ENCODE measurements around the gene KCNJ9.
"Not testable (repeated sequence)": the region's sequence is repeated elsewhere in the genome, so short reads cannot be mapped to it uniquely, and the experiment has no call there.

KCNJ9 gene

DNA sequence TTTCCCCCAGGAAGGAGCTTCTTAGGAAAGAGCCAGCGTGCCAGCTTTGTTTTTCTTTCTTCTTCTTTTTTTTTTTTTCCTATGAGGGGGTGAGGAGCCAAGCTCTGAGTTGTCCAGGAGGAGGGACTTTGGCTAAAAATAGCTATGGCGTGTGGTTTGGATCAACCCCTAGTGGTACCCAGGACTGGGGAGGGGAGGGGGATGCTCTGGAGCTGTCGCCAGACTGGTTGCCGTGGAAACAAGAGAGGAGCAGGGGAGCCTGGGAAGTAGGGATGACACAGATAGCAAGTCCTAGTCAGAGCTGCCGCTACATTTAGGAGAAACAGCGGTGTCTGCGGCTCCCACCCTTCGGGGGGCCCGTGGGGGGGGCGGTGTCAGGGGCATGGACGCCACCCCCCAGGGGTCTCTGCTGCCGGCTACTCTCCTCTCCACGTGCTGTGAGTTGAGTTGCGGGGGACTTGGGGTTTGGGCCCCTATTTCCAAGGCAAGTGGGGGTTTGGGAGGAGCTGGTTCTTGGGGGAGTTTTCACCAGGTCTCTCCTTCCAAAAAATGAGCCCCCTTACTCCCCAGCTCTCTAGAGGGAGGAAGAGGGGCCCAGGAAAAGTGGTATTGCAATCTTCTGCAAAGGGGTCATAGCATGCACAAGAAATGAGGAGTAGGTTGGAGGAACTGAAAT is at the start of gene KCNJ9:
KCNJ9 (plus strand) TSS at position 278 of the 676 bp plus-strand sequence. CDS start 2,493 bp downstream, outside the sequence.
- DNase-seq = no peak

DNA sequence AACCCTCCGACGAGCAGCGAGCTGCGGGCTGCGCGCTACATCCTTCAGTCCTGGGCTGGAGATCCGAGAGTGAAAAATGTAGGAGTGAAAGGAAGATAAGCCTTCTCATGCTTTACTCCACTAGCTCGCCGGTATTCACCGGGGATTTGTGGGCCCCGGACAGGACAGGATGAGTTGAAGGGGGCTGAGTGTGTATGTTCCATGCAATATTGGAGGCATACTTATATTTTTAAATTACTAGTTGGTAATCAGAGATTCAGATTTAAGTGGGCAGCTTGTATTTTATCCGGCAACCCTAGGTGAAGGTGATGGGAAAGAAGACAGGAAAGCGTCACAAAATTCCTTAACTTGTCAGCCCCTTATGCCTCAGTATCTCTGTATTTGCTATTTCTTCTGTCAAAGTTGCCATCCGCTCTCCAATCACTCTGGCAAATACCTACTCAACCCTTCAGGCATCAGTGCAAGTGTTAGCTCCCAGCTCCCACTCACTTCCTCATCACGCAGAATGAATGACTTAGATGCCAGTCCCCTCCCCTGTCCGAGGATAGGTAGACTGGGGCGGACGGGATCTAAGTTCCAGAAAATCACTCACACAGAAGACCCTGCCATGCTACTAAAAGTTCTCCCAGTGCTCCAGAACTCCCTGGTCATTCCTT is 49.0 kb upstream of the KCNJ9 start:
- DNase-seq = no peak

DNA sequence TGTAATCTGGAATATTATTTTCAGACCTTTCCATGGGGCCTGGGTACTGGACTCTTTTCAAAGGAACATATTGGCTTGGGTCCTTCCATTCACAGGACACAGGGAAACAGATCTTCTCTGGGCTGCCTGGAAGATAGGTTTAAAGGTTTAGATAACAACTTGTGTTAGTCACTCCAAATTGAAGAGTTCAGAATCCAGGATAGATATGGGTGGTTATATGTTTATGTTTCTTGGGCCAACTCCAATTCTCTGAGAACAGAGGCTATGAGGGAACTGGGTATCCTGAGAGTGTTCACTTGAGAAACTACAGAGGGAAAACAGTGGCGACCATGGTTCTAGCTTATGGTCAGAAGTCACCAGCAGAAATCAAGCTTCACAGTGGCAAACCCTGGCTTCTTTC is 40.9 kb upstream of the KCNJ9 start:
- no peak for DNase-seq

DNA sequence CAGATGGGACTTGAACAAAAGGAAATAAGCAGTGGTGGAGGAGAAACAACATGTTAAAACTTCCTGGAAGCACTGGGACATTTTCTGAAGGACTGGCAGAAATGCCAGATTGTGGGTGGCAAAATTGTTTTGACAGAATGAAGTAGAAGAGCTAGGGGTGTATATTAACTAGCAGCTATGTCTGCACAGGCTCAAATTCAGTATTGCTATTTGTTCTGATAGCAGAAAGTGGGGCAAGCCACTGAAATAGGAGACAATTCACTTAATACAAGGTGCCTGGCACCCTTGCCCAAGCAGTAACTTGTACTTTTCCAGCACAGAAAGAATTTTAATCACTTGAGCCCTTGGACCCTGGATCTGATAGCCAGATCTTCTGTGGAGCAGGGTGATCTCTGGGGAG is 37.8 kb upstream of the KCNJ9 start:
- no peak for DNase-seq

DNA sequence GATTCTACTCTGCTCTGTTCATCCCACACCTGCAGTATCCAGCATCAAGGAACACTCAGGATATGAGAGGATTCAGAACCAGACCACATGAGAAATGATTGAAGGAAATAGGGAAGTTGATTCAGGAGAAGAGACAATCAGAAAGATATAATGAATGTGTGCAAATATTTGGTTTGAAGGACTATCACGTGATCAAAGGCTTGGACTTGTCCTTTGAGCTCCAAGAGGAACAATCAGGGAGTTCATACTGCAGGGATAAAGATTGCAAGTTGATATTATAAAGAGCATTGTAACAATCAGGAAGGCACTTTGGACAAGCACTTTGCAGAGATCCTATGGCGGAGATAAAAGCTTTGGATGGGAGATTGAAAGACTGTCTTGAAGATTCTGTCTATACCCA is 35.7 kb upstream of the KCNJ9 start:
- no peak for DNase-seq

DNA sequence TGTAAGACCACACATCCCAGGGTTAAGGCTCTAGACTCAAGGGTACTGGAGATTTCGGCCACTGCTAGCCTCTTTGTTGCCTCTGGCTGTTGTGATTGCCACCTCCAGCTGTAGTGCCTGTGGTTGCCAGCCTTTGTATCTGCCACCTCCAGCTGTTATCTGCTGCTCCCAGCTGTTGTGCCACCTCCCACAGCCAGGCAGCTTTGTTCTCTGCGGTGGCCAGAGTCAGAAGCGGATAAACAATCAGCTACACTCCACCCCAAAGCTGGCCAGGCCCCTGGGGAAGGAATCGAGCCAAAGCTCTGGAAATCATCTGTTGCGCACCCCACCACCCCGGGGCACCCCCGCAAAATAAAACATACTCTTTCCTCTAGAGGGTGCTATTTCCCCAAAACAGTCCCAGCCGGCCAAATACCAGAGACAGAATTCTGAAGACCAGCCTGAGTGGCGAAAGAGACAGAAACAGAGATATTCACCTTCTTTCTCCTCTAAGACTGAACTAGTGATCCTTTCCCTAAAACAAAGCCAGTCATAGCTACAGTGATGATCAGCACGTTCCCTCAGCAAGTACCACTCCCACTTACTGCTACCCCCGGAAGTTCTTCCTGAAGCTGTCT is 34.7 kb upstream of the KCNJ9 start:
- DNase-seq = no peak

DNA sequence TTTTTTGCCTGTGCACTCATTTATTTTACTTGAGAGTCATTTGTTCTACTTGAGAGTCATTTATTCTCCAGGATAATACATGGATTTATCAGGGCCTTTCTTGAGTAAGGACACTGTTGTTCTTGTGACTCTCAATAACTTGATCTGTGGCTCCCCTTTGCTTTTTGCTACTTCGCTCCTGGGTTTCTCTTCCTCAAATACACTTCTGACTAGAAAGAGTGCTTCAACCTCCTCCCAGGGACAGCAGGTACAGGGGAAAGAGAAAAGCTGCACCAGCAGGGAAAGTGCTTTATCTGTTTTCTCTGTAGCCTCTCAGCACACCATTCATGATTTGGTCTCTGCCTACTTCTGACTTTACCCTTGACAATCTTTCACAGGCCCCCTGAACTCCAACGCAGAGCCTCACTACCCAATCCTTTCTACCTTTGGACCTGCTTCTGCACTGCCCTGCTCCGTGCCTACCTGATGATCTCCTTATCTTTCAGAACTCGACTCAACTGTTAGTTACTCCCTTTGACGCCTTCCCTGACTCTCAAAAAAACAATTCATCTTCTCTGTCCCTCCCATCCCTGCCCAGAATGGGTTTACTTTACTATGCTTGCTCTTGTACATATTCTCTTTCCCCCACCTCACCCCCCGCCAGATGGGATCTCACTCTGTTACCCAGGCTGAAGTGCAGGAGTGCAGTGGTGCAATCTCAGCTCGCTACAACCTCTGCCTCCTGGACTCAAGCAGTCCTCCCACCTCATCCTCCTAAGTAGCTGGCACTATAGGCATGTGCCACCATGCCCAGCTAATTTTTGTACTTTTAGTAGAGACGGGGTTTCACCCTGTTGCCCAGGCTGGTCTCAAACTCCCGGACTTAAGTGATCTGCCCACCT is 34.0 kb upstream of the KCNJ9 start:
- no peak for DNase-seq

DNA sequence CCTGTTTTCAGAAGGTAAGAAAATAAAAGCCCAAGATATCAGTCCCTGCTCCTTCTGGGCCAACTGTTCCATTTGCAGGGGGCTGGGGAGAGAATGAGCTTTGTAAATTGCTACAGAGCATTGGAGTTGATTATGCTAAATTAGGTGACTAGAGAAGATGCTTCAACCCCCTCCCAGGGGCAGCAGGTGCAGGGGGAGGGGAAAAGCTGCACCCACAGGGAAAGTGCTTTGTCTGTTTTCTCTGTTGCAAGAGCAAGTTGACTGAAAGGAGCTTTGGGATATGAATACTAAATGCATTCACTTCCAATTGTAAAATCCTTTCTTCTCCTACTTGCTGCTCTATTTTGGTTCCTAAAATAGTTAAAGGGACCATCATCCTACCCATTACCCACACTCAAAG is 33.0 kb upstream of the KCNJ9 start:
- no peak for DNase-seq

DNA sequence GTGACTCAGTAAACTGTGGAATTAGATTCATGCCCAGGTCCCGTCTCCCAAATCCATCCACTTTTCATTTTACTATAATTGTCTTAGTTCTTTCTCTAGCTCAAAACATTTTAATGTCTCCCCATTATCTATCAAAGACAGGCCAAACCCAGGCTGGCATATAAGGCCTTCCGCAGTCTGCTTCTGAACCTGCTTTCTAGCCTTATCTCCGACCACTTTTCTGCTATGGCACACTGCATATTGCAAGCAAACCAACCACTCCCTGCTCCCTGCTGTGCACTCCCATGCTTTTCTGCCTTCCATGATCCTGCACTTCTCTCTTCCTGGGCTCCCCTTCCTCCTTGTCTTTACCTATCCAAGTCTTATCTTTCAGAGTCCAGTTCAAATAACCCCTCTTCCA is 32.2 kb upstream of the KCNJ9 start:
- no peak for DNase-seq

DNA sequence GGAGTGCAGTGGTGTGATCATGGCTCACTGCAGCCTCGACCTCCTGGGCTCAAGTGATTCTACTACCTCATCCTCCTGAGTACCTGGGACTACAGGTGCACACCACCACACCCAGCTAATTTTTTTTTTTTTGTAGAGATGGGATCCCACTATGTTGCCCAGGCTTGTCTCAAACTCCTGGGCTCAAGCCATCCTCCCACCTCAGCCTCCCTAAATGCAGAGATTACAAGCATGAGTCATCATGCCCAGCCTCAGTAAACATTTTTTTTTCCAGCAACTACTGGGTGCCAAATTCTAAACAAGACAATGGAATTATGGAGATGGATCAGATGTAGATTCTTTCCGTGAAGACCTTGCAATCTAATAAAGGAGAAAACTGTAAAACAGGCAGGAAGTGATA is 31.2 kb upstream of the KCNJ9 start:
- not testable (repeated sequence) for DNase-seq

DNA sequence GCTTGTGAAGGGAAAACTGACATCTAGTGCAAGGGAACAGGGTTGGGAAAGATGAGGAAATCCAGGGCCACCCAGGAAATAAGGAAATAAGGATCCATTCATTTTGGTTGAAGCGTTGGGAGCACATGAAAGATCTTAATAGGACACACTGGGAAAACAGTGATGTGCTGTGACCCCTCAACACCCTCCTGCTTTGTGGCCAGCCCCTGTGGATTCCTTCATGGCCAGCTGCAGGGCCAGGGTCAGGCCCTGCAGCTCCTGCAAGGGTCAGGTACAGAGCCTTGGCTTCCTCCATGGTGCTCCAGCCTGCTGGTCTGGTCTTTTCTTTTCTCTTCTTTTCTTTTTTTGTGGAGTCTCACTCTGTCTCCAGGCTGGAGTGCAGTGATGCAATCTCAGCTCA is 30.7 kb upstream of the KCNJ9 start:
- DNase-seq = no peak

DNA sequence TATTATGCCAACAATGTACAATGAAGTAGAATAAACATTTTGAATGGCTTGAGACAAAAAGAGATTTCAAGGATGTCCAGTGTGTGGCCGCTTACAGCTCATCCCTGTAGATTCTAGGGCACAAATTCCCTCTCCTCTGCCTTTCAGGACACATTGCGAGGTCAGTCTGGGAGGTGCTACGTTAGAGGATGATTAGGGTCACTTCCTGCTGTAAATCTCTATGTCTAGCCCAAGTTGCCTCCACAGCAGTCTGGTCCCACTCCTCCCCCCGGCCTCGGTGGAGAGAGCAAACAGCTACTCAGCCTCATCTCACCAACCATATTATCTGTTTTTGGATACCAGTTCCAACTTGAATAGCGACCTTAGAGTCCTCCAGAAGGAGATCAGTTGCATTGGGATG is 28.4 kb upstream of the KCNJ9 start:
- DNase-seq = no peak

DNA sequence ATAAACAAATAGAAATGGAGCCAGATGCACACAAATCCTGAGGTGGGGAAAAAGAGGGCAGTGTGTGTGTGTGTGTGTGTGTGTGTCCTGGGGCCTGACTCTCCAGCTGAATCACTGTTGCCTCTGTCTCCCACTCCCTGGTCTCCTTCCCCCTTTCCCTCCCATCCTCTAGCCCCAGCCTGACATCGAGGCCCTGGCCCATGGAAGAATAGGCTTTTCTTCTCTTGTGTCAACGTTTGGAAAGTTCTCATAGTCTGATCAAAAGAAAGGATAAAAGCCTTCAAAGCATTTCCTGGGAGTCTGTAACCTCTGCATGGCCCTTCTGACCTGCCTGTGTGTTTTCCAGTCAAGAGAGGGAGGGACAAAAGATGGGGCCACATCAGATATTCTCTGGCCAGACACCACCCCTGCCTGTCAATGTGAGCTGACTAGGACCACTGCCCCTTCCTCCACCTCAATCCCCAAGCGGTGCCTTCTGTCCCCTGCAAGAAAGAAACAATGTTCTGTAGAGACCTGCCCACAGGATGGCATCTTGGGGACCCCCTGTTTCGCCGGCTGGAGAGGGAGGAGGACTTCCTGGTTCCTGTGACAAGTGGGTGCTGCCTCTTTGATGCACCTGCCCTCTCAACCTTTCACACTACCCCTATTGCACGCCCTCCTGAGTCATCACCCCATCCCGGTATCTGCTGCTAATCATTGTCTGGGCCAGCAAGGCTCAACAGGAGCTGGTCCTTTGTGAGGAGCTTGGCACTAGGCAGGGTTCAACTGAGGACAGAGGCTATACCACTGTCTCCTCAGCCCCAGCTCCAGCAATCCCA is 27.6 kb upstream of the KCNJ9 start:
- no peak for DNase-seq

DNA sequence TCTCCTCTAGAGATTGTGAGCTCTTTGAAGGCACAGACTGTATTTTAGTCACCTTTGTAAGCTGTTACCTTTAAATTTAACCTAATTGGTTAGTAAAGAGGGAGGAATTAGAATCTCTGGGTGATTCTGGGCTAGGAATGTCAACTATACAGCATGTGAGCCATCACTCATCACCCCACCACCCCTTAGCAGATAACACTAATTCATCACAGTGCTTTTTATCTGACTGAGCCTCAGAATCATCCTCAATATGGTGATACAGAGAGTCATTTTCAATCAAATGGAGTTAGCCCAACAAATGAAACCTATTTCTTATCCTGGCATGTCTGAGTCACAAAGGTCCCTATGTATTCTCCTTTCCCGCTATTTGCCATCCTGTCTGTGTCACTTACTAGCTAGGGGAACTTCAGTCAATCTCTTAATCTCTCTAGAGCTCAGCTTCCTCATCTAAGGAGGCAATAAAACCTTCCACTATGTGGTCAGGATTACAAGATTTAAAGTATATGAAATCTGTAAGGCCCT is 24.6 kb upstream of the KCNJ9 start:
- no peak for DNase-seq

DNA sequence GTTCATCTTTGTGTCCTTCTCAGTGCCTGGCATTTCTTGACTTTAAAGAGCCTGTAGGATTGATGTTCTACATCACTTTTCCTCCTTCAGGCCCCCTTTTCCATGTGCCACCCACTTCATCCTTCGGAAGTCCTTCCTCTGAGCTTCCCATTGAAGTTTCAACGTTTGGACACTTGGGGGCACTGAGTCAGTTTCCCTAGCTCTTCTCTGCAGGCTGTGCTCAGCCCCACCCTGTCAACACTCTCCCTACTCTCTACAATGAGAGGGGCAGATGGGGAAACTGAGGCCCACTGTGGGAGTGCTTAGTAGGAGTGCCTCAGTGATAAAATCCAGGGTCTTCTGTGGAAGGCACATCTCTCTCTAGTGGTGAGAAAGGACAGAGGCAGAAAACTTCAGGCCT is 23.3 kb upstream of the KCNJ9 start:
- no peak for DNase-seq

DNA sequence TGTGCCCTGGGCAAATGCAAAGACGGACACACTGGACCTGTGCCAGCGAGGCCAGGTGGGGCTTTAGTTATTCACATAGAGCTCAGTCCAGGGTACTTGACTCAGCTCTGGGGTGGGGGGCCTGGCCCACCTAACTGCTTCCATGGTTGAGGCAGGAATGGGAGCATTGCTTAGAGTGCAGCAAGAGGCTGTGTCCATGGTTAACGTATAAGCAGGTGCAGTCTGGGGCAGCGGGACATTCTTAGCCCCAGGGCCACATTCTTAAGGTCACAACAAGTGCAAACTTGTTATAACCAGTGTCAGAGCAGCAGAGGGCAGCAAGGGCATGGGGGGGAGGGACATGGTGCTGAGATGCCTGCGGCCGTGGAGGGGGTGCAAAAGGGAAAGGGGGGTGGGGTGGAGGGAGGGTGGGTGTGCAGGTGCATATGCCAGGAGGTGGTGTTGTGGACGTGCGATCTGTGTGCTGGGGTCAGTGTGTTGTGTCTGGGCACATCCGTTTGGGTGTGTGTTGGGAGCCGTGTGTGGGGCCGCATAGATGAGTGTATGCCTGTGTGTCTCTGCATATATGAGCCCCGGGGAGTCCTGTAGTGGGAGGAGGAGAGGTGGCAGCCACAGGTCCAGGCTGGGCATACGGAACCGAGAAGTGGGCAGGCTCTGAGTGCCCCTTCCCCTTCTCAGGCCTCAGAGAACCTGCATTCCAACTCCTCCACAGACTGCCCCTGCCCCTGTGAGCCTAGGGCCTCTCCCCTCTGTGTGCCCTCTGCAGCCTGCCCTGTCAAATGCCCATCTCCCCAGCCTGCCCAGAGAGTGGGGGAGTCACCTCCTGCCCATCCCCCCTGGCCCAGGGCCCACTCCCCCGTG is 19.7 kb upstream of the KCNJ9 start:
- DNase-seq = no peak

DNA sequence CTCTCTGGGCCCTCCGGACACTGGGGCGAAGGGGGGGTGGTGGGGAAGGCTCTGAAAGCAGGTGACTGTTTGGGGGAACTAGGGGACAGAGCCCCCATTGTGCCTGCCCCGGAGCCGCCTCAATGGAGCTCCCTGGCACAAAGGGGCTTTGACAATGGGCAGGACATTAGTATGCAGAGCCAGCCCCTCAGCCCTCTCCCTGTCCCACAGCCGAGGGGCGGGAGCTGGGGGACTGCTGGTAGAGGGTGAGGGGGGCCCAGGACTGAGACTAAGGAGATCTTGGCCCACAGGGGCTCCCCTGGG is 19.2 kb upstream of the KCNJ9 start:
- DNase-seq = no peak

DNA sequence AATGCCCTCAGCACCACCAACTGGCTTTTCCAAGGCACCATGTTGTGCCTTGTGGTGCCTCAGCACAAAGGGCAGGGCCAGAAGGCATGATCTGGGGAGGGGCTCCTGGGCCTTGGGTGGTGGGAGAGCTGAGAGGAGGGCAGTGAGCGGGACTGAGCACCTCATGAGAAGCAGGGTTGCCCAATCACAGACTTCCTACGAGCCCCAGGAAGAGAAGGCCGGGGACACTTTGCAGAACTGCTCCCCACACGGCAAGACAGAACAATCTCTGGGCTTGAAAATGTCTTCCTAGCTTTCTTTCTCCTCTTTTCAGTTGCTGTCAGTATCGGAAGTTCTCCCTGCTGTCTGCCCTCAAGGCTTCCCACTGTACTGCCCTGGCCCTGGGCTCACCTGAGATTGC is 18.2 kb upstream of the KCNJ9 start:
- DNase-seq = no peak

DNA sequence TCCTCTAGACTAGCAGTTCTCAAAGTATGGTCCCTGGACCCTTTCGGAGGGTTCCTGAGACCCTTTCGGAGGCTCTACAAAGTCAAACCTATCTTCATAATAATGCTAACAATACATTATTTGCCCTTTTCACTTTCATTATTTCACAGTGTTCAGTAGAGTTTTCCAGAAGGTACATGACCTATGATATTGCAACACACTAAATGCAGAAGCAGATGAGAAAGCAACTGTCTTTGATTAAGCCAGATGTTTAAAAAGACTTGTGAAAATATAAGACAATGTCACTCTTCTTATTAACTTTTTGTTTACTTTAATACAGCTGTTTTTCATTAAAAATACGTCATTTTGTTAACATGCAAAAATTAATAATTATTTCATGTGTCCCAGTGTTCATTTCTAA is 17.2 kb upstream of the KCNJ9 start:
- no peak for DNase-seq

DNA sequence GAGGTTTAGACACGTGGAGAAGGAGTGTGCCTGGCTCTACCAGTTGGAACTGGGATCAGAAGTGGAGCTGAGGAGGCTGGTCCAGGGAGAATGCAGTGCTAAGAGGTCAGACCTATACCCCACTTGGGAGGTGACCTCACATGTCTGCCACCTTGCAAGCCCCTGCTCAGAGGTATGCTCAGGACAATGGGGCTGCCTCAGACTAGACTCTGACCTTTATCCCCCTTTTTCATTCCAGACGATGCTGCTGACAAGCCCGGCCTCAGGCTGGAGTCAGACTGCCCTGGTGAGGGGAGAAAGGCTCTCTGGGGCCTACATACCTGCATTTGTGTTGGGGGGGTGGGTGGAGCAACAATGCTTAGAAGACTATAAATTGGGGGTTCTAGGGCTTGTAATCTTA is 16.6 kb upstream of the KCNJ9 start:
- DNase-seq = no peak
